Heart right ventricle (tissue), 16 donors: ENCODE measurements around the gene UNC79. TPM values are rescaled to one million over a fixed set of nuclear protein-coding genes. Genes with fewer than 3 reads are reported as not detected.

Experiments
- ATAC-seq, 8 donors: fragments of 200-7000 bp; cut with Tn5 transposase; one replicate each; pipeline ENCODE4 v1.9.1; 2020; ENCODE audit warnings: mild to moderate bottlenecking in 8 of 8, moderate library complexity in 8 of 8, moderate number of reproducible peaks in 1 of 8
- DNase-seq, 2 donors: peaks; one replicate each; pipeline ENCODE4 v3.0.0-alpha.2; 2020
- H3K27ac ChIP-seq, 10 donors: fragments of 200-600 bp; sonication (generic) in 2 of 10; one replicate each; pipeline versions ENCODE4 v1.5.0 to v1.8.0; 2020 to 2022; ENCODE audit warnings: mild to moderate bottlenecking in 3 of 10
- H3K27me3 ChIP-seq, 7 donors: fragments of 200-600 bp; one replicate each; pipeline ENCODE4 v1.8.0; 2021 to 2022; ENCODE audit warnings: mild to moderate bottlenecking in 2 of 7
- H3K36me3 ChIP-seq, 9 donors: fragments of 200-600 bp; sonication (generic) in 1 of 9; one replicate each; pipeline versions ENCODE4 v1.5.0 to v1.8.0; 2020 to 2022; ENCODE audit warnings: mild to moderate bottlenecking in 2 of 9
- H3K4me1 ChIP-seq, 9 donors: fragments of 200-600 bp; sonication (generic) in 1 of 9; one replicate each; pipeline versions ENCODE4 v1.5.0 to v1.8.0; 2020 to 2022; ENCODE audit warnings: mild to moderate bottlenecking in 4 of 9
- H3K4me3 ChIP-seq, 10 donors: fragments of 200-600 bp; sonication (generic) in 2 of 10; one replicate each; pipeline versions ENCODE4 v1.5.0 to v1.8.0; 2020 to 2022; ENCODE audit warnings: mild to moderate bottlenecking in 7 of 10, moderate library complexity in 2 of 10
- H3K9me3 ChIP-seq, 11 donors: fragments of 200-600 bp in 10 of 11; sonication (generic) in 2 of 11; one replicate each; pipeline versions ENCODE4 v1.5.0 to v1.8.0; 2013 to 2022; ENCODE audit warnings: mild to moderate bottlenecking in 2 of 11, control low read depth in 1 of 11, moderate library complexity in 1 of 11
- WGBS, 2 donors: extraction: QIAGEN DNeasy Blood & Tissue Kit; methylation state at CpG; one replicate each; pipeline ENCODE4 v1.1.7; 2013; ENCODE audit warnings: inconsistent platforms in 1 of 2; 5-methylcytosine and 5-hydroxymethylcytosine counted together
- intact Hi-C, 10 donors: fragments of 100-400 bp; cut with DNase I; formaldehyde crosslinking; loops; one replicate each; pipeline versions ENCODE4 v1.11.1 to v1.14.2; 2022
- polyA plus RNA-seq, 2 donors: library from polyadenylated mRNA; stranded (reverse); fragments of 200-250 nt; gene quantifications; one replicate each; pipeline ENCODE4 v1.2.3, GENCODE V29; 2013
- total RNA-seq, 10 donors: library from RNA; stranded (reverse); fragmentation: NEBNext Ultra II Directional in 3 of 10; extraction: Animal tissue kit (Norgen Biotek cat#: 25700) in 3 of 10; gene quantifications; one replicate each; pipeline versions ENCODE4 v1.2.1 to v1.2.4, GENCODE V29; 2021 to 2023
- TF ChIP-seq, protein P1 (sequence below), 9 donors: fragments of 200-600 bp; sonication (generic) in 2 of 9; IDR thresholded peaks; one replicate each; pipeline versions ENCODE4 v1.5.0 to v1.8.0; 2021 to 2022; ENCODE audit warnings: antibody characterized with exemption in 9 of 9, mild to moderate bottlenecking in 5 of 9, moderate library complexity in 1 of 9
- donor health status: Arrhythmogenic right ventricular cardiomyopathy.
- donor health status: ischemic (EF 13 %, LVEDD 7.1; RV severe dilation, severe dysfunction).
- donor health status: healthy with polysubstance abuse.
- donor health status: DM: no; HTN: yes; CAD: no.
- donor health status: DM: no; HTN: no; CAD: no.
- donor health status: ischemic (EF 25% LVEDD 6.9; RV normal size, moderate dysfunction).
- donor health status: ischemic (EF 25% LVEDD 5.7; RV mildly dilated, moderate dysfunction).
- donor health status: healthy.
- donor health status: DM: yes; HTN: yes; CAD: no.
- donor health status: Ischemic cardiomyopathy.
- donor health status: ischemic (EF 35%, LVEDD 5.7; RV mildly dilated, moderate dysfunction).
- donor health status: nonischemic (EF 11% LVEDD 7.7; RV severe dilation, severe dysfunction).
- donor health status: DM: yes; HTN: yes; CAD: no.
- donor health status: PGD.
- donor health status: ischemic (EF 29% LVEDD 5.4; RV normal size, mild dysfunction).
- donor health status: nonischemic (EF 23%, LVEDD 6.1; RV moderate dilation, normal function).

UNC79 gene
- total and polyA plus RNA-seq, 12 donors = 0.01 to 0.89 (median 0.40) TPM

DNA sequence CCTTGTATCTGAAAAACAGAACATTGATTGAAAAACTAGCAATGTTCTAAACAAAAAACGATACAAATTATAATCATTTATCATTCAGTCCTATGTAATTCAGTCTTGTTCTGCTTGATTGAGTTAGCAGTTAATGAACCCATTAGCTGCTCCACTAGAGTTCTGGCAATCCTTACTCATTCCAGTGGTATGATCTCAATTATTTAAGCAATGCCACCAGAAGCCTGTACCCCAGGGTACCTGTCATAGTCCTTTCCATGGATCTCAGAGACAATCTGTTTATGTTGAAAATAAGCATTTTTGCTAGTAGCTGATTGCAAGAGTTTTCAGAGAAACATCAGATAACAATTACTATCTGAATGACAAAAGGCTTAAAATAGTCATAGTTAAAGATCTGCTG lies 115.9 kb downstream of the UNC79 start:
- no peak for DNase-seq
- ATAC-seq = no peak
- no peaks in the 10 kb centered on the region for H3K9me3 ChIP-seq
- TF ChIP-seq, protein P1, sequence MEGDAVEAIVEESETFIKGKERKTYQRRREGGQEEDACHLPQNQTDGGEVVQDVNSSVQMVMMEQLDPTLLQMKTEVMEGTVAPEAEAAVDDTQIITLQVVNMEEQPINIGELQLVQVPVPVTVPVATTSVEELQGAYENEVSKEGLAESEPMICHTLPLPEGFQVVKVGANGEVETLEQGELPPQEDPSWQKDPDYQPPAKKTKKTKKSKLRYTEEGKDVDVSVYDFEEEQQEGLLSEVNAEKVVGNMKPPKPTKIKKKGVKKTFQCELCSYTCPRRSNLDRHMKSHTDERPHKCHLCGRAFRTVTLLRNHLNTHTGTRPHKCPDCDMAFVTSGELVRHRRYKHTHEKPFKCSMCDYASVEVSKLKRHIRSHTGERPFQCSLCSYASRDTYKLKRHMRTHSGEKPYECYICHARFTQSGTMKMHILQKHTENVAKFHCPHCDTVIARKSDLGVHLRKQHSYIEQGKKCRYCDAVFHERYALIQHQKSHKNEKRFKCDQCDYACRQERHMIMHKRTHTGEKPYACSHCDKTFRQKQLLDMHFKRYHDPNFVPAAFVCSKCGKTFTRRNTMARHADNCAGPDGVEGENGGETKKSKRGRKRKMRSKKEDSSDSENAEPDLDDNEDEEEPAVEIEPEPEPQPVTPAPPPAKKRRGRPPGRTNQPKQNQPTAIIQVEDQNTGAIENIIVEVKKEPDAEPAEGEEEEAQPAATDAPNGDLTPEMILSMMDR (IDR thresholded peaks at IDR 0.05) = no peak
- 83 to 91% methylated on average over 1 of the region's 1 CpG for WGBS, 2 donors
- H3K4me3 ChIP-seq = no peak overlapping the region
- peaks cover 0 to 10% (median 0%) of the 10 kb centered on the region in 7 donors for H3K27me3 ChIP-seq
- H3K4me1 ChIP-seq = peaks cover 0 to 10% (median 4%) of the 10 kb centered on the region in 9 donors
- no peak overlapping the region for H3K27ac ChIP-seq
- no peaks in the 10 kb centered on the region for H3K36me3 ChIP-seq
- intact Hi-C loops = no loop called here

DNA sequence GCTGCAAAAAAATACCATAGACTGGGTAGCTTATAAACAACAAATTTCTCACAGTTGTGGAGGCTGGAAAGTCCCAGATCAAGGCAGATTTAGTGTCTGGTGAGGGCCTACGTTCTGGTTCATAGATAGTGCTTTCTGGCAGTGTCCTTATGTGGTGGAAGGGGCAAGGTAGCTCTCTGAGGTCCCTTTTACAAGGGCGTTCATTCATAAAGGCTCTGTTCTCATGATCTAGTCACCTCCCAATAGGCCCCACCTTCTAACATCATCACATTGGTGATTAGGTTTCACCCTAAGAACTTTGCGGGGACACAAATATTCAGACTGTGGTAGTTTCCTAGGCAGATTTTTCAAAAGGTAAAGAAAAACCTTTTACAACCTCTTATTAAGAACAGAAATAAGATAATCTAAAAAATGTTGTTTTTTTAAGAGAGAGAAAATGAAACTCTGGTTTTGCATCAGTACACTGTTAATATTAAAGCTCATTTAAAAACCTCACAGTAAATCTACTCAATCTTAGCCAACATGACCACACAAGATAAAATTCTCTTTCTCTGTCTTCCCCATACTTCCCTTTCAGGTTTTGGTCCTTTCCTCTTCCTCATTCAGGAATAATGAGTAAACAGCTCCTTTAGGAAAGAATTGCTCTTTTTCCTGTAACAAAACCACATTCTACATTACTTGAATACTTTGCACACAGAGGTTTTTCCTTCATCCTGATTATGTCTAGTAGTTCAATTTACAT lies 117.5 kb downstream of the UNC79 start:
- 74 to 81% methylated on average over 3 of the region's 3 CpGs for WGBS, 2 donors
- intact Hi-C loops = no loop called here
- ATAC-seq = no peak

DNA sequence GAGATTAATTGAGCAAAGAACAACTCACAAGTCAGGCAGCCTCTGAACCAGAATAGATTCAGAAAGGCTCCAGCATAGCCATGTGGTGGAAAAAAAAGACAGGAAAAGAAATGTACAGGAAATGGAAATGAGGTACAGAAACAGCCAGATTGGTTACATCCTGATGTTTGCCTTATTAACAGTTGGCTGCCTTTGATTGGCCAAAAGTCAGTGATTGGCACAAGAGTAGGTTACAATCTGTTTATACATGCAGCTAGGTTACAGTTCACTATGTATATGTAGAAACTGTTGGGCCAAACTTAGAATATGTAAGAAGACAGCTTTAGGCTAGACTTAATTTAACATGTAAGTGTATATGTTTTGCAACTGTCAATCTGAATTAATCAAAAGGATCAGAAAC lies 118.9 kb downstream of the UNC79 start:
- H3K9me3 ChIP-seq = no peaks in the 10 kb centered on the region
- DNase-seq (no peak), ATAC-seq (no peak)
- intact Hi-C loops = no loop called here
- H3K27me3 ChIP-seq = peaks cover 0 to 15% (median 0%) of the 10 kb centered on the region in 7 donors
- no peak overlapping the region for H3K4me3 ChIP-seq
- TF ChIP-seq, protein P1 (IDR thresholded peaks at IDR 0.05) = no peak
- no peak overlapping the region for H3K27ac ChIP-seq
- H3K36me3 ChIP-seq = no peaks in the 10 kb centered on the region
- peaks cover 0 to 2% (median 0%) of the 10 kb centered on the region in 9 donors for H3K4me1 ChIP-seq

More for the DNA sequence above, 117.5 kb downstream of the UNC79 start:
- H3K36me3 ChIP-seq = no peaks in the 10 kb centered on the region
- H3K4me1 ChIP-seq = peaks cover 0 to 10% (median 4%) of the 10 kb centered on the region in 9 donors
- DNase-seq = no peak
- H3K4me3 ChIP-seq = no peak overlapping the region
- H3K9me3 ChIP-seq = no peaks in the 10 kb centered on the region
- no peak overlapping the region for H3K27ac ChIP-seq
- peaks cover 0 to 15% (median 0%) of the 10 kb centered on the region in 7 donors for H3K27me3 ChIP-seq
- TF ChIP-seq, protein P1 (IDR thresholded peaks at IDR 0.05) = no peak

DNA sequence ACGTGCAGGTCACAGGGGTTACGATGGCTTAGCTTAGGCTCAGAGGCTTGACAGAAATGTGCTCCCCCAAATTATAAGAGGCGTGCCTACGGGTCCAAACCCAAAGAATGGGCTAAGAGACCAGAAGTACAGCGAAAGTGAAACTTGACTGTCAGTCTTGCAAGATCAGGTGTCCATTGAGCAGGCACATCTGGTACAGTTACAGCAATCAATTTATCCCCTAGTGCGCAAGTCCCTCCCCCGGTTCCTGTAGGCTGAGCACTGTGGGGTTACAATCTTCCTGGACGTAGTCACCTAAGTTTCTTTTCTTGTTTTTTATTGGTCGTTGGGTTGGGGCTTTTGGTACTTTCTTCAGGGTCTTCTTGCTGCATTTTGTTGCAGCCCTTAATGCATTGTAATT lies 134.2 kb downstream of the UNC79 start:
- no peaks in the 10 kb centered on the region for H3K4me1 ChIP-seq
- ATAC-seq (no peak), DNase-seq (no peak)
- no peak overlapping the region for H3K27ac ChIP-seq
- WGBS, 2 donors = 75 to 82% methylated on average over 9 of the region's 9 CpGs
- peaks cover 0 to 7% (median 0%) of the 10 kb centered on the region in 7 donors for H3K27me3 ChIP-seq
- intact Hi-C loops = no loop called here
- TF ChIP-seq, protein P1 (IDR thresholded peaks at IDR 0.05) = no peak
- H3K9me3 ChIP-seq = no peaks in the 10 kb centered on the region
- H3K4me3 ChIP-seq = no peak overlapping the region
- H3K36me3 ChIP-seq = no peaks in the 10 kb centered on the region
